LNCAP (cell line): ENCODE data around the gene APOC4.

Experiments used
- CTCF ChIP-seq: fragments of 450-650 bp; IDR thresholded peaks from 2 replicates; pipeline ENCODE4 v1.5.1; 2017; ENCODE audit warnings: mild to moderate bottlenecking

Gene APOC4

DNA sequence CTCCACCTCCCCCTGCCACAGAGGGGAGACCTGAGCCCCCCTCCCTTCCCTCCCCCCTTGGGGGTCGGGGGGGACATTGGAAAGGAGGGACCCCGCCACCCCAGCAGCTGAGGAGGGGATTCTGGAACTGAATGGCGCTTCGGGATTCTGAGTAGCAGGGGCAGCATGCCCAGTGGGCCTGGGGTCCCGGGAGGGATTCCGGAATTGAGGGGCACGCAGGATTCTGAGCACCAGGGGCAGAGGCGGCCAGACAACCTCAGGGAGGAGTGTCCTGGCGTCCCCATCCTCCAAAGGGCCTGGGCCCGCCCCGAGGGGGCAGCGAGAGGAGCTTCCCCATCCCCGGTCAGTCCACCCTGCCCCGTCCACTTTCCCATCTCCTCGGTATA lies 38.8 kb upstream of the APOC4 start:
- TF ChIP-seq CTCF, result no peak

- peak; percentile 95 for TF ChIP-seq CTCF
Measured at GRCh38 chr19:44903602-44904425, 38.2 kb upstream of the APOC4 start.

- no peak for TF ChIP-seq CTCF
Measured at GRCh38 chr19:44904426-44904994, 37.5 kb upstream of the APOC4 start.

DNA sequence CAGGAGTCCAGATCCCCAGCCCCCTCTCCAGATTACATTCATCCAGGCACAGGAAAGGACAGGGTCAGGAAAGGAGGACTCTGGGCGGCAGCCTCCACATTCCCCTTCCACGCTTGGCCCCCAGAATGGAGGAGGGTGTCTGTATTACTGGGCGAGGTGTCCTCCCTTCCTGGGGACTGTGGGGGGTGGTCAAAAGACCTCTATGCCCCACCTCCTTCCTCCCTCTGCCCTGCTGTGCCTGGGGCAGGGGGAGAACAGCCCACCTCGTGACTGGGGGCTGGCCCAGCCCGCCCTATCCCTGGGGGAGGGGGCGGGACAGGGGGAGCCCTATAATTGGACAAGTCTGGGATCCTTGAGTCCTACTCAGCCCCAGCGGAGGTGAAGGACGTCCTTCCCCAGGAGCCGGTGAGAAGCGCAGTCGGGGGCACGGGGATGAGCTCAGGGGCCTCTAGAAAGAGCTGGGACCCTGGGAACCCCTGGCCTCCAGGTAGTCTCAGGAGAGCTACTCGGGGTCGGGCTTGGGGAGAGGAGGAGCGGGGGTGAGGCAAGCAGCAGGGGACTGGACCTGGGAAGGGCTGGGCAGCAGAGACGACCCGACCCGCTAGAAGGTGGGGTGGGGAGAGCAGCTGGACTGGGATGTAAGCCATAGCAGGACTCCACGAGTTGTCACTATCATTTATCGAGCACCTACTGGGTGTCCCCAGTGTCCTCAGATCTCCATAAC lies 36.4 kb upstream of the APOC4 start, which contains the start of gene APOE:
APOE (plus strand) TSS at position 360 of the 724 bp plus-strand sequence. CDS start 829 bp downstream, outside the sequence.
- no peak for TF ChIP-seq CTCF

DNA sequence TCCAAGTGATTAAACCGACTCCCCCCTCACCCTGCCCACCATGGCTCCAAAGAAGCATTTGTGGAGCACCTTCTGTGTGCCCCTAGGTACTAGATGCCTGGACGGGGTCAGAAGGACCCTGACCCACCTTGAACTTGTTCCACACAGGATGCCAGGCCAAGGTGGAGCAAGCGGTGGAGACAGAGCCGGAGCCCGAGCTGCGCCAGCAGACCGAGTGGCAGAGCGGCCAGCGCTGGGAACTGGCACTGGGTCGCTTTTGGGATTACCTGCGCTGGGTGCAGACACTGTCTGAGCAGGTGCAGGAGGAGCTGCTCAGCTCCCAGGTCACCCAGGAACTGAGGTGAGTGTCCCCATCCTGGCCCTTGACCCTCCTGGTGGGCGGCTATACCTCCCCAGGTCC lies 34.4 kb upstream of the APOC4 start:
- TF ChIP-seq CTCF, result no peak

DNA sequence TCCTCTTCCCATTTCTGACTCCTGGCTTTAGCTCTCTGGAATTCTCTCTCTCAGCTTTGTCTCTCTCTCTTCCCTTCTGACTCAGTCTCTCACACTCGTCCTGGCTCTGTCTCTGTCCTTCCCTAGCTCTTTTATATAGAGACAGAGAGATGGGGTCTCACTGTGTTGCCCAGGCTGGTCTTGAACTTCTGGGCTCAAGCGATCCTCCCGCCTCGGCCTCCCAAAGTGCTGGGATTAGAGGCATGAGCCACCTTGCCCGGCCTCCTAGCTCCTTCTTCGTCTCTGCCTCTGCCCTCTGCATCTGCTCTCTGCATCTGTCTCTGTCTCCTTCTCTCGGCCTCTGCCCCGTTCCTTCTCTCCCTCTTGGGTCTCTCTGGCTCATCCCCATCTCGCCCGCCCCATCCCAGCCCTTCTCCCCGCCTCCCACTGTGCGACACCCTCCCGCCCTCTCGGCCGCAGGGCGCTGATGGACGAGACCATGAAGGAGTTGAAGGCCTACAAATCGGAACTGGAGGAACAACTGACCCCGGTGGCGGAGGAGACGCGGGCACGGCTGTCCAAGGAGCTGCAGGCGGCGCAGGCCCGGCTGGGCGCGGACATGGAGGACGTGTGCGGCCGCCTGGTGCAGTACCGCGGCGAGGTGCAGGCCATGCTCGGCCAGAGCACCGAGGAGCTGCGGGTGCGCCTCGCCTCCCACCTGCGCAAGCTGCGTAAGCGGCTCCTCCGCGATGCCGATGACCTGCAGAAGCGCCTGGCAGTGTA lies 33.8 kb upstream of the APOC4 start:
- TF ChIP-seq CTCF, result no peak

DNA sequence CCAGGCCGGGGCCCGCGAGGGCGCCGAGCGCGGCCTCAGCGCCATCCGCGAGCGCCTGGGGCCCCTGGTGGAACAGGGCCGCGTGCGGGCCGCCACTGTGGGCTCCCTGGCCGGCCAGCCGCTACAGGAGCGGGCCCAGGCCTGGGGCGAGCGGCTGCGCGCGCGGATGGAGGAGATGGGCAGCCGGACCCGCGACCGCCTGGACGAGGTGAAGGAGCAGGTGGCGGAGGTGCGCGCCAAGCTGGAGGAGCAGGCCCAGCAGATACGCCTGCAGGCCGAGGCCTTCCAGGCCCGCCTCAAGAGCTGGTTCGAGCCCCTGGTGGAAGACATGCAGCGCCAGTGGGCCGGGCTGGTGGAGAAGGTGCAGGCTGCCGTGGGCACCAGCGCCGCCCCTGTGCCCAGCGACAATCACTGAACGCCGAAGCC lies 33.2 kb upstream of the APOC4 start:
- TF ChIP-seq CTCF, result no peak
